GM19324 (cell line): ENCODE data around the gene C16orf54.
A peak's percentile ranks its signal among the peaks of the same experiment; 100 is the strongest.
"Not testable (repeated sequence)": the region's sequence is repeated elsewhere in the genome, so short reads cannot be mapped to it uniquely, and the experiment has no call there.

Experiments
- ATAC-seq: cut with Tn5 transposase; IDR thresholded peaks from one replicate; pipeline ENCODE4 v1.9.1; 2021; ENCODE audit warnings: mild to moderate bottlenecking, moderate library complexity; ENCODE audit not compliant: unreplicated experiment, low FRiP score

The C16orf54 gene

GRCh38 chr16:29710227-29711219 is 35.3 kb downstream of the C16orf54 start:
- no peak for ATAC-seq

GRCh38 chr16:29709657-29710056 is 36.1 kb downstream of the C16orf54 start:
- not testable (repeated sequence) for ATAC-seq

GRCh38 chr16:29708917-29709600 is 36.7 kb downstream of the C16orf54 start:
- ATAC-seq, result no peak

- not testable (repeated sequence) for ATAC-seq
Measured at GRCh38 chr16:29707160-29707559, 38.6 kb downstream of the C16orf54 start.

- no peak for ATAC-seq
Measured at GRCh38 chr16:29705030-29705429, 40.8 kb downstream of the C16orf54 start.

- ATAC-seq, result peak; percentile 48
Measured at GRCh38 chr16:29702269-29702668, 43.5 kb downstream of the C16orf54 start.

- no peak for ATAC-seq
Measured at GRCh38 chr16:29701214-29701555, 44.6 kb downstream of the C16orf54 start.

GRCh38 chr16:29700253-29700987 is 45.4 kb downstream of the C16orf54 start:
- ATAC-seq, result no peak

- ATAC-seq, result no peak
Measured at GRCh38 chr16:29699324-29700219, 46.2 kb downstream of the C16orf54 start.

GRCh38 chr16:29698484-29699323 is 47.1 kb downstream of the C16orf54 start:
- ATAC-seq, result no peak

GRCh38 chr16:29698042-29698441 is 47.7 kb downstream of the C16orf54 start:
- ATAC-seq, result no peak

GRCh38 chr16:29697391-29697790 is 48.4 kb downstream of the C16orf54 start:
- ATAC-seq, result no peak

- ATAC-seq, result no peak
Measured at GRCh38 chr16:29696881-29697331, 48.9 kb downstream of the C16orf54 start.

GRCh38 chr16:29695675-29696074 is 50.1 kb downstream of the C16orf54 start:
- not testable (repeated sequence) for ATAC-seq

GRCh38 chr16:29694384-29695195 is 51.2 kb downstream of the C16orf54 start:
- no peak for ATAC-seq

- ATAC-seq, result not testable (repeated sequence)
Measured at GRCh38 chr16:29692606-29693005, 53.2 kb downstream of the C16orf54 start.
